Measurements from ENCODE around the gene MAN1C1. TPM values are rescaled to one million over a fixed set of nuclear protein-coding genes. Genes with fewer than 3 reads are reported as not detected.

Gene MAN1C1
- total and polyA plus RNA-seq, 10 of the 15 experiments (the other 5 are each of a cell fraction or from before 2014, with no cell fraction given): 0.12 to 0.56 (median 0.22) TPM; not detected in 3

DNA sequence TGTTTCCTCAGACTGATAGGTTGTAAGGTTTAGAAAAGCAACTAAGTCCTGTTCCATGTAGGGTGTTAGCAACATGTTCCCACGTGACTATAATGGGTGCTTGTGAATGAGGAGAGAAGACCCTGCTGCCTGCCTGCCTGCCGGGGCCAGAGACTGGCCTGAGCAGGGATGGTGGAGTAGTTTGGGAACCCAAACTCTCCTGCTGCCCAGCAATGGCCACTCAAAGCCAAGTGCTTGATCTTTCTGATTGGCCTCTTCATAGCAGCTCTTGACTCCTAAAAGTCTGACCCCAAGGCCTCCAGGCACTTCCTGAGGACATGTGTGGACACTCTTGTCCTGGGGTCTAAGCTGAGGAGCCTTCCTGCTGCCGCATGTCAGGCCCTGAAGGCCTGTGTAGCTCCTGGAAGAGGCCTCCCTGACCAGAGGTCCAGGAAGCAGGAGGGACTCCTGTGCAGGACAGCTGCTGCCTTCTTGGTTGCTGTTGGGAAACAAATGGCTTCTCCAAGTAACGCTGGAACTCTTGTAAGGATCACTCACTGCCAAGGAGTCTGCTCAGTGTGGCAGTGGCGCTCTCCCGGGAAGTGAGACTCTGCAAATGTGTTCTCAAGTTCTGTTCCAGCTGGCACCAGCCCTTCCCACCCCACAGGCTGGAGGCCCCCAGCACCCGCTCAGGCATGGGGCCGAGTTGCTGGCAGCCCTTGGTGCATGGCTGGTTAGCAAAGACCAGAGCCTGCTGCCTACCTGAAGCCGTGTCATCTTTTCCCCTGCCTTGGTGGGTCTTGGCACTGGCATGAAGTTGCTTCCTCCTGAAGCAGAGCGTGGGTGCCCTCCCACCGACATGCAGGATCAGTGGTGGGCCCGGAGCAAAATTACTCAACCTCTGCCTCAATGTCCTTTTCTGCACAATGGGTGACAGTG is 35.5 kb downstream of the MAN1C1 start:
- Histone ChIP-seq H3K9me3 (replicated peaks; ENCODE audit: control insufficient read depth, insufficient read depth, low read length) (no peaks in the 10 kb centered on the region), H3K36me3 (ENCODE audit: control insufficient read depth in 2 of 2, insufficient read depth in 2 of 2, low read length in 1 of 2) (no peaks in the 10 kb centered on the region), H3K79me2 (ENCODE audit: control insufficient read depth, insufficient read depth, low read length) (no peaks in the 10 kb centered on the region), H3K4me3 (no peak overlapping the region), H3K9ac (ENCODE audit: control insufficient read depth, insufficient read depth, low read length) (no peak overlapping the region), H3K4me2 (ENCODE audit: control insufficient read depth, insufficient read depth) (no peak overlapping the region), H2AFZ (ENCODE audit: control insufficient read depth, low read depth, low read length) (no peak overlapping the region), H3K4me1 (ENCODE audit: control insufficient read depth, insufficient read depth, low read length) (no peaks in the 10 kb centered on the region), H3K27ac (ENCODE audit: control insufficient read depth, insufficient read depth) (no peak overlapping the region), H3K27me3 (replicated peaks in 1 of 2; ENCODE audit: control insufficient read depth in 2 of 2, insufficient read depth in 2 of 2, low read length in 1 of 2) (peaks cover 0 to 11% of the 10 kb centered on the region in 2 experiments; a peak in 2 of 4 replicates), H4K20me1 (ENCODE audit: control insufficient read depth, insufficient read depth) (no peaks in the 10 kb centered on the region)
- no TSS peak for BruUV-seq (replicated peaks)
- SMC1A ChIA-PET (ENCODE audit: uncharacterized antibody, unreplicated experiment): no interaction called here
- CTCF ChIA-PET: no interaction called here
- RAD21 ChIA-PET (ENCODE audit: unreplicated experiment): no interaction called here
- no peak for TF ChIP-seq TAF1 (IDR thresholded peaks at IDR 0.05; ENCODE audit: borderline replicate concordance, low read depth, low read length)
- TF ChIP-seq ZNF274 (IDR thresholded peaks at IDR 0.05; ENCODE audit: insufficient read depth, insufficient read length): no peak
- TF ChIP-seq SREBF2 (IDR thresholded peaks at IDR 0.05; ENCODE audit: low read length): no peak
- no peak for TF ChIP-seq CHD1 (IDR thresholded peaks at IDR 0.05; ENCODE audit: low read depth, low read length)
- TF ChIP-seq RBBP5 (conservative IDR thresholded peaks at IDR 0.05): no peak
- TF ChIP-seq NRF1 (conservative IDR thresholded peaks at IDR 0.05; ENCODE audit: low read depth, low read length): no peak
- no peak for TF ChIP-seq NFYA (IDR thresholded peaks at IDR 0.05; ENCODE audit: borderline replicate concordance, low read depth, low read length)
- intact Hi-C loops (cut with micrococcal nuclease; ENCODE audit: unreplicated experiment): no loop called here
- POLR2A ChIA-PET: no interaction called here
- no peak for DNase-seq (ENCODE audit: low read depth, low spot score)
- no peak for ATAC-seq
- no peak for FAIRE-seq
- in situ Hi-C loops (cut with MboI): no loop called here
- 48% methylated on average over 12 of the region's 12 CpGs for WGBS (ENCODE audit: insufficient coverage, insufficient replicate concordance, low lambda C conversion rate, missing lambda C conversion rate)

- no peaks in the 10 kb centered on the region for H3K36me3 ChIP-seq (ENCODE audit: control insufficient read depth in 2 of 2, insufficient read depth in 2 of 2, low read length in 1 of 2)
- H2AFZ ChIP-seq (ENCODE audit: control insufficient read depth, low read depth, low read length): no peak overlapping the region
- no TSS peak for BruUV-seq (replicated peaks)
- no peak overlapping the region for H3K9ac ChIP-seq (ENCODE audit: control insufficient read depth, insufficient read depth, low read length)
- in situ Hi-C loops (cut with MboI): no loop called here
- ChIA-PET POLR2A (no interaction called here), SMC1A (ENCODE audit: uncharacterized antibody, unreplicated experiment) (no interaction called here), CTCF (no interaction called here), RAD21 (ENCODE audit: unreplicated experiment) (interaction anchor here (0.5 to 0.6 kb wide), 2 partner anchors 14 to 21 kb away, joined by 3 read pairs; no protein-coding TSS in a partner anchor)
- H3K9me3 ChIP-seq (replicated peaks; ENCODE audit: control insufficient read depth, insufficient read depth, low read length): no peaks in the 10 kb centered on the region
- WGBS (ENCODE audit: insufficient coverage, insufficient replicate concordance, low lambda C conversion rate, missing lambda C conversion rate): 14% methylated on average over 9 of the region's 10 CpGs
- H3K4me3 ChIP-seq: no peak overlapping the region
- FAIRE-seq (no peak), DNase-seq (ENCODE audit: low read depth, low spot score) (no peak), ATAC-seq (no peak)
- H3K4me1 ChIP-seq (ENCODE audit: control insufficient read depth, insufficient read depth, low read length): no peaks in the 10 kb centered on the region
- intact Hi-C loops (cut with micrococcal nuclease; ENCODE audit: unreplicated experiment): no loop called here
- H3K27me3 ChIP-seq (replicated peaks in 1 of 2; ENCODE audit: control insufficient read depth in 2 of 2, insufficient read depth in 2 of 2, low read length in 1 of 2): peaks cover 0 to 6% of the 10 kb centered on the region in 2 experiments; a peak in 2 of 4 replicates
- H3K27ac ChIP-seq (ENCODE audit: control insufficient read depth, insufficient read depth): no peak overlapping the region
- no peak overlapping the region for H3K4me2 ChIP-seq (ENCODE audit: control insufficient read depth, insufficient read depth)
- no peaks in the 10 kb centered on the region for H4K20me1 ChIP-seq (ENCODE audit: control insufficient read depth, insufficient read depth)
- no peaks in the 10 kb centered on the region for H3K79me2 ChIP-seq (ENCODE audit: control insufficient read depth, insufficient read depth, low read length)
- TF ChIP-seq ZSCAN29 (IDR thresholded peaks at IDR 0.05): no peak
- no peak for TF ChIP-seq ATF7 (IDR thresholded peaks at IDR 0.05; ENCODE audit: low read depth)
- no peak for TF ChIP-seq NFYB (IDR thresholded peaks at IDR 0.05; ENCODE audit: insufficient read depth, low read depth, low read length)
- no peak for TF ChIP-seq SUPT20H (IDR thresholded peaks at IDR 0.05; ENCODE audit: borderline replicate concordance, control insufficient read depth, low read depth, low read length)
- no peak for TF ChIP-seq YY1 (IDR thresholded peaks at IDR 0.05; ENCODE audit: low read depth, low read length)
- TF ChIP-seq EGR1 (IDR thresholded peaks at IDR 0.05; ENCODE audit: borderline replicate concordance in 1 of 2, low read depth in 2 of 2, low read length in 2 of 2): no peak
- TF ChIP-seq FOXK2 (IDR thresholded peaks at IDR 0.05): no peak
- TF ChIP-seq, protein P1, sequence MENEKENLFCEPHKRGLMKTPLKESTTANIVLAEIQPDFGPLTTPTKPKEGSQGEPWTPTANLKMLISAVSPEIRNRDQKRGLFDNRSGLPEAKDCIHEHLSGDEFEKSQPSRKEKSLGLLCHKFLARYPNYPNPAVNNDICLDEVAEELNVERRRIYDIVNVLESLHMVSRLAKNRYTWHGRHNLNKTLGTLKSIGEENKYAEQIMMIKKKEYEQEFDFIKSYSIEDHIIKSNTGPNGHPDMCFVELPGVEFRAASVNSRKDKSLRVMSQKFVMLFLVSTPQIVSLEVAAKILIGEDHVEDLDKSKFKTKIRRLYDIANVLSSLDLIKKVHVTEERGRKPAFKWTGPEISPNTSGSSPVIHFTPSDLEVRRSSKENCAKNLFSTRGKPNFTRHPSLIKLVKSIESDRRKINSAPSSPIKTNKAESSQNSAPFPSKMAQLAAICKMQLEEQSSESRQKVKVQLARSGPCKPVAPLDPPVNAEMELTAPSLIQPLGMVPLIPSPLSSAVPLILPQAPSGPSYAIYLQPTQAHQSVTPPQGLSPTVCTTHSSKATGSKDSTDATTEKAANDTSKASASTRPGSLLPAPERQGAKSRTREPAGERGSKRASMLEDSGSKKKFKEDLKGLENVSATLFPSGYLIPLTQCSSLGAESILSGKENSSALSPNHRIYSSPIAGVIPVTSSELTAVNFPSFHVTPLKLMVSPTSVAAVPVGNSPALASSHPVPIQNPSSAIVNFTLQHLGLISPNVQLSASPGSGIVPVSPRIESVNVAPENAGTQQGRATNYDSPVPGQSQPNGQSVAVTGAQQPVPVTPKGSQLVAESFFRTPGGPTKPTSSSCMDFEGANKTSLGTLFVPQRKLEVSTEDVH (IDR thresholded peaks at IDR 0.05; ENCODE audit: low read depth, partially characterized antibody): no peak
- no peak for TF ChIP-seq NR2F1 (conservative IDR thresholded peaks at IDR 0.05)
Measured at GRCh38 chr1:25653558-25653957, 37.0 kb downstream of the MAN1C1 start.

All from GM12878 (cell line).